GM12874 (cell line): ENCODE results near the gene MUSTN1.

Source experiments
- TF ChIP-seq, protein P1 (sequence below): IDR thresholded peaks from 2 replicates; pipeline ENCODE4 v1.5.1; 2011; ENCODE audit warnings: low read depth, mild to moderate bottlenecking, control low read depth, low read length, moderate library complexity; ENCODE audit not compliant: insufficient read depth

Gene MUSTN1

DNA sequence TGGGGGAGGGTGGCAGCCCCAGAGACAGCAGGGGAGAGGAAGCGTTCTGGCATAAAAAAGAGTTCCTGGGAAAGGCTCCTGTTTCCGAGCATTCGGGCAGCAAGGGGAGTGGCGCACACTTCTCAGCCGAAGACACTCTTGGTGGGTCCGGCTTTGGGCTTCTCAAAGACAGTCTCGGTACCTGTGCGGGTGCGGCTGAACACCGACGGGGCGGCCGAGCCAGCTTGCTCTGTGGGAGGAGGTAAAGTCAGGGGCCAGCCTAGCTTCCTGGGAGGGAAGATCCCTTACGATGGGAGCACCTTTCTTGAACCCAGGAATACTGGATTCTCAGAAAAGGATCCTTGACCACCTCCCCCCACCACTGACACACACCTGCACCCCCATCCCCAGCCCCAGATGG is 1.6 kb downstream of the MUSTN1 start:
- TF ChIP-seq, protein P1, sequence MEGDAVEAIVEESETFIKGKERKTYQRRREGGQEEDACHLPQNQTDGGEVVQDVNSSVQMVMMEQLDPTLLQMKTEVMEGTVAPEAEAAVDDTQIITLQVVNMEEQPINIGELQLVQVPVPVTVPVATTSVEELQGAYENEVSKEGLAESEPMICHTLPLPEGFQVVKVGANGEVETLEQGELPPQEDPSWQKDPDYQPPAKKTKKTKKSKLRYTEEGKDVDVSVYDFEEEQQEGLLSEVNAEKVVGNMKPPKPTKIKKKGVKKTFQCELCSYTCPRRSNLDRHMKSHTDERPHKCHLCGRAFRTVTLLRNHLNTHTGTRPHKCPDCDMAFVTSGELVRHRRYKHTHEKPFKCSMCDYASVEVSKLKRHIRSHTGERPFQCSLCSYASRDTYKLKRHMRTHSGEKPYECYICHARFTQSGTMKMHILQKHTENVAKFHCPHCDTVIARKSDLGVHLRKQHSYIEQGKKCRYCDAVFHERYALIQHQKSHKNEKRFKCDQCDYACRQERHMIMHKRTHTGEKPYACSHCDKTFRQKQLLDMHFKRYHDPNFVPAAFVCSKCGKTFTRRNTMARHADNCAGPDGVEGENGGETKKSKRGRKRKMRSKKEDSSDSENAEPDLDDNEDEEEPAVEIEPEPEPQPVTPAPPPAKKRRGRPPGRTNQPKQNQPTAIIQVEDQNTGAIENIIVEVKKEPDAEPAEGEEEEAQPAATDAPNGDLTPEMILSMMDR: no peak

DNA sequence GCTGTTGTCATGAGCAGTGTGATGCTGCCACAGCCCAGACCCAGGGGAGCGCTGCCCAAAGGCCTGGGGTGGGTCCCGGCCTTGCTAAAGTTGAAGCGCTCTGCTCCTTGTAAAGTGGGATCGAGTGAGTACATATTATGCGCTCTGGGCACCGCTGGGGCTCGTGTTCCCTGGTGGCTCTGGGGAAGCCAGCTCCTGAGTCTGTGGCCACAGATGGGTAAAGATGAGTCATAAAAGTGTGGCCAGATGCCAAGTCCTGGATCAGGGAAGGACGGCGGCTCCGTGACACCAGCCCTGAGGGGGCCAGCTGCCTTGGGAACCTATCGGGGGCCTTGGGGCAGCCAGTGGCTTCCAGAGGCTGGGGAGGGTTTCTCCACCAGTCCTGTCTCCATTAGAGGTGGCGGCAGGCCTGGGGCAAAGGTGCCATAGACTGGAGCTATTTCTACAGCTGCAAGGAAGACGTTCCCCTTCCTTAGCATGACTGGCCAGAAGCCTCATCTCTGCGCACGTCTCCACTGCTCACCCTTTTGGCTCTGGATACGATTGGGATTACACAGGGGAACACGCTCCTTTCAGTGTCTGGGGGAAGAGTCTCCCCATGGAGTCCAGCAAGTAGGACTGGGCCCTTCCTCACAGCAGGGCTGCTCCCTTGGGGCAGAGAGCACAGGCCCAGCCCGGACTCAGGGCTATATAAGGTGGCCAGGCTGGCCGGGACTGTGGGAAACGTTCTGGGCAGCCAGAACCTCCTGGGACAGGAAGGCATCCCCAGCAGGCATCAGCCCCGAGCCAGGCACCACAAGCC is 3.1 kb downstream of the MUSTN1 start:
- TF ChIP-seq, protein P1: no peak

DNA sequence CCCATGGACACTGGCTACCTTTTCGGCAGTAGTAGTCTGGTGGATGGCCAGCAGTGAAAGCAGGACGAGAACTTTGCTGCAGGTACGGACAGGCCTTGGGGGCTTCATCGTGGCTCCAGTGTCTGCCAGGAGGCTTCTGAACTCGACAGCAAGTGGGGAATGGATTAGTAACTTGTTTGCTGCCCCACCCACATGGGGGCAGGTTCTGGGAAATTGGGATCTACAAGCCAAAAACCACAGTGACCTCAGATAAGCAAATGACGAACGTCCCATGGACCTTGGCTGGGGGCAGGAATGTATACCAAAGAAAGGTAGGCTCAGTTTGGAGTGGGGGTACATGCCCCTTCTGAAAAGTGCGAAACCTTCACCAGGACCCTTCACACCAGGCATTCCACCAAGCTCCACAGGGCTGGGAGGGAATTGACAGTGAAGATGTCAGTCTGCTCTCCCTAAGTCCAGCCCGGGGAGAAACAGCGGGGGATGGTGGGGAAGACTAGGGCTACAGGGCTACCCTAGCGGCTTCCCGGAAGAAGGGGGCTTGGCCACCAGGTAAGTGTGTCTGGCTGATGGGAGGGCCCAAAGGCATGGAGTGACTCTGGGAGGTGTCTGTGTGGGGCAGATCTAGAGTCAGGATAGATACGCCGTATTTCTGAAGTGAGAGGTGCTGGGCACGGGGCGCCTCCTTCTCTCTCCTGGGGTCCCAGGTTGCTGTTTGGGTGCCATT is 4.1 kb downstream of the MUSTN1 start, which contains the start of gene ITIH4:
TSS of gene ITIH4 (minus strand) at position 138 of the 724 bp plus-strand sequence. CDS start at position 108, 30 bp downstream.
- TF ChIP-seq, protein P1: no peak

DNA sequence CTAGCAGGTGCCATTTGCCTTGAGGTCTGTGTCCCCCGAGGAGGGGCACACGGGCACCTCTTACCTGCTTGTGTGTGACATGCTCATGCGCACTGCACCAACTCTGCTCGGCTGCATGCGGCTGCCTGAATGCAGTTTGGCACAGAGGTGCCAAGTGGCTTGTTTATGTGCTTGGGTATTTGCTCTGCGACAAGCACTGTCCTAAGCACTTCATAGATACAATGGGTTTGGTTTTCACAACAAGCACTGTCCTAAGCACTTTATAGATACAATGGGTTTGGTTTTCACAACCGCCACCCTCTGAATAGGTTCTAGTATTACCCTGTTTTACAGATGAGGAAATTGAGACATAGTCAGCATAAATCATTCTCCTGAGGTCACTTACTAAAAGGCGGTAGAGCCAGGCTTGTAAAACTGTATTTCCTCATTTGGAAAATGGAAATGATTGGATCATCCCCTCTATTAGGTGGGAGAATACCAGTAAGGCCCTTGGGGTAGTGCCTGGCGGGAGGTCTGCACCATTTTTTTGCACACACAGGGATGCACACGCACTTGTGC is 4.8 kb downstream of the MUSTN1 start:
- TF ChIP-seq, protein P1: no peak

DNA sequence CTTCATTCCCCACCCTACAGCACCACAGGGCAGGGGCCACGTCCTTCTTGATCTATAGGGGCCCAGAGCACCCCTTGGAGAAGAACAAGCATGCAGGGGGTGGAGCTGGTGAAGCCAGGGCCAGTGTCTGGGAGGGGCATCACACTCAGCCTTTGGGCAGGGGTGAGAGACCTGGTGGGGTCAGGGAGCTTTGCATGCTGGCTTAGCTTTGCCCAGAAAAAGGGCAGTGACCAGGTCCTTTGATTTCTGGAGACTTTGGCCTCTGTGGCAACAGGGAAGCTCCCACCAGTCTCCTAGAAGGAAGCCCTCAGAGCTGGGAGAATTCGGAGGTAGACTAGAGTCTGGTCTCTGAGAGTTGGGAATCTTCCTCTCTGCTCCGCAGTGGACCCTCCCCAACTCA is 5.3 kb downstream of the MUSTN1 start:
- TF ChIP-seq, protein P1: no peak

DNA sequence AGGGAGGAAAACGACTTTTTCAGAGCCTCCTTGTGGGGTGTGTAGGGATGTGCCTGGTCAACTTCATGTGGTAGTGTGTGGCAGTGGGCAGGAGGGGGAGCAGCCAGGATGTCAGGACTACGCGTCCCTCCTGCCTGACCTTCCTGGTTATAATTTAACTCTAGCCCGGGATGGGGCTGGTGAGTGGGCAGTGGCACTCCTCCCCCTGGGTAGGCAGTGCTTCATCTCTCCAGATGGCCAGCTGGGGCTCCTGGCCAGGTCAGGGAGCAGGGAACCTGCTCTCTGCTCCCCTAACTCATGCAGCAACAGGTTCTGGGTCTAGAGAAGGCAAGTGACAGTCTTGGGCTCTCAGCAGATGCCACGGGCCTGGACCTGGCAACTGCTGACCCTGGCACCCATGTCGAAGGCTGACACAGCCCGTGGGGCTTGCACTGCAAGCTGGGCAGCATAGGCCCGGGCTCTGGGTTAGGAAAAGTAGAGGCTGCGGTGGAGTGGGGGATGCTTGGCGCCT is 6.9 kb downstream of the MUSTN1 start:
- TF ChIP-seq, protein P1: no peak

DNA sequence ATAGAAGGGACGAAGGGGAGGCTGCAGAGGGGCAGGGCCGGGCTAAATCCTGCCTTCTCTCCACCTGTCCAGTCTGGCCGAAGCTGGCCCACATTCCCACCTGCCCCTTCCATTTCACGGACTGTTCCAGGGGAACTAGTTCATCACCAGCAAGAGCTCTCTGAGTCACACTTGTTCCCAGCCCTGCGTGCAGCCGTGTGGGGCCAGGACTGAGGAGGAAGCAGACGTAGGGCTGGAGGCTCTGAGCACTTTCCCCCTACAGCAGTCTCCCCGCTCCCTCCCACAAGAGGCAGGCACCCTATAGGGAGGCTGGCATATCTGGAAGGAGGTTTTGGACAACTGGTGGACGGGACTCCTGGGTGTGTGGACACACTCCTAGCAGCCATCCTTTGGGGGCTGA is 7.4 kb downstream of the MUSTN1 start:
- TF ChIP-seq, protein P1: no peak
